HepG2 (cell line): ENCODE results near the gene HMCN1. TPM values are rescaled to one million over a fixed set of nuclear protein-coding genes. Genes with fewer than 3 reads are reported as not detected.

ENCODE experiments used
- ATAC-seq: fragments of 200-7000 bp; cut with Tn5 transposase; 3 replicates; pipeline ENCODE4 v1.9.1; 2020; ENCODE audit warnings: mild to moderate bottlenecking, moderate library complexity
- BruUV-seq: library from RNA; stranded (reverse); fragments of 400-500 nt; replicated peaks from 2 replicates; lab custom pipeline; 2021; lab: Mats Ljungman, UMichigan
- CTCF ChIA-PET: fragments of 300-600 bp; formaldehyde crosslinking; extraction: SDS; loops from one replicate; lab custom pipeline; 2021; ENCODE audit warnings: low total read pairs, inconsistent platforms, low intra/inter-chr PET ratio; lab: Yijun Ruan, JAX
- POLR2A ChIA-PET: fragments of 350-600 bp; sonication (Branson Sonifier 250); formaldehyde crosslinking; loops from one replicate; lab custom pipeline; 2020; ENCODE audit warnings: antibody characterized with exemption, inconsistent platforms; lab: Yijun Ruan, JAX
- DNase-seq: peaks from one replicate; pipeline ENCODE4 v3.0.0-alpha.2; 2015; ENCODE audit warnings: low spot score
- FAIRE-seq: peaks from 3 replicates; lab custom pipeline; 2011; peaks lifted over from hg19 to GRCh38; lab: Jason Lieb, UNC
- H2AFZ ChIP-seq: one replicate; pipeline ENCODE4 v1.6.1; 2011; ENCODE audit warnings: low read length, inconsistent platforms
- H3K27ac ChIP-seq: fragments of 300-600 bp; 3 replicates; pipeline ENCODE4 v1.8.0; 2011; ENCODE audit warnings: mixed run types, mild to moderate bottlenecking, mixed read lengths, low read length, inconsistent platforms; ENCODE audit not compliant: insufficient read depth; ENCODE audit errors: extremely low read length
- H3K27me3 ChIP-seq, 2 experiments: fragments of 200-600 bp in 1 of 2; 2 replicates in 1 of 2; 3 replicates in 1 of 2; pipeline versions ENCODE4 v1.6.0 to v1.8.0; 2011; ENCODE audit warnings: low read length in 2 of 2, mild to moderate bottlenecking in 2 of 2, moderate library complexity in 2 of 2, inconsistent platforms in 1 of 2; ENCODE audit not compliant: insufficient read depth in 2 of 2, control insufficient read depth in 1 of 2
- H3K36me3 ChIP-seq, 2 experiments: fragments of 200-600 bp in 1 of 2; replicated peaks in 1 of 2; 2 replicates in 1 of 2; 3 replicates in 1 of 2; pipeline versions ENCODE4 v1.5.1 to v1.8.0; 2011; ENCODE audit warnings: low read length in 2 of 2, inconsistent platforms in 1 of 2; ENCODE audit not compliant: insufficient read depth in 2 of 2, control insufficient read depth in 1 of 2
- H3K4me1 ChIP-seq: 2 replicates; pipeline ENCODE4 v1.5.1; 2012; ENCODE audit warnings: low read length, inconsistent platforms; ENCODE audit not compliant: insufficient read depth
- H3K4me2 ChIP-seq: 2 replicates; pipeline ENCODE4 v1.6.0; 2011; ENCODE audit warnings: low read depth, low read length, inconsistent platforms
- H3K4me3 ChIP-seq, 3 experiments: fragments of 200-600 bp in 1 of 3; sonication (generic), shearing (Covaris generic) in 1 of 3; replicated peaks in 1 of 3; 2 replicates each; pipeline ENCODE4 v1.5.1; 2011 to 2016; ENCODE audit warnings: low read length in 3 of 3, inconsistent platforms in 2 of 3, low read depth in 2 of 3, mild to moderate bottlenecking in 2 of 3, control low read depth in 1 of 3, mixed read lengths in 1 of 3; ENCODE audit not compliant: insufficient read depth in 1 of 3
- H3K79me2 ChIP-seq: one replicate; pipeline ENCODE4 v1.6.1; 2011; ENCODE audit warnings: low read length, inconsistent platforms; ENCODE audit not compliant: insufficient read depth
- H3K9ac ChIP-seq: 2 replicates; pipeline ENCODE4 v1.6.0; 2011; ENCODE audit warnings: mild to moderate bottlenecking, low read depth, low read length, inconsistent platforms; ENCODE audit not compliant: insufficient read depth
- H3K9me3 ChIP-seq: 2 replicates; pipeline ENCODE4 v1.5.1; 2012; ENCODE audit warnings: mild to moderate bottlenecking, low read length
- H4K20me1 ChIP-seq: 2 replicates; pipeline ENCODE4 v1.6.0; 2011; ENCODE audit warnings: inconsistent platforms, mild to moderate bottlenecking, low read length, moderate library complexity; ENCODE audit not compliant: insufficient read depth
- BORCS8-MEF2B ChIP-seq: sonication (generic); formaldehyde crosslinking; IDR thresholded peaks from 2 replicates; pipeline ENCODE4 v1.8.0; 2022; ENCODE audit warnings: mild to moderate bottlenecking, missing genetic modification reagents
- FOXC1 ChIP-seq: sonication (generic); formaldehyde crosslinking; IDR thresholded peaks from 2 replicates; pipeline ENCODE4 v1.8.0; 2022; ENCODE audit warnings: mild to moderate bottlenecking, missing genetic modification reagents, borderline replicate concordance
- IRX3 ChIP-seq: sonication (generic); formaldehyde crosslinking; IDR thresholded peaks from 2 replicates; pipeline ENCODE4 v1.8.1; 2023; ENCODE audit warnings: mild to moderate bottlenecking, low read depth, missing genetic modification reagents, borderline replicate concordance
- MLXIP ChIP-seq: sonication (generic); formaldehyde crosslinking; IDR thresholded peaks from 2 replicates; pipeline ENCODE4 v1.9.0; 2021; ENCODE audit warnings: missing genetic modification reagents, borderline replicate concordance
- MTERF4 ChIP-seq: sonication (generic); formaldehyde crosslinking; IDR thresholded peaks from 2 replicates; pipeline ENCODE4 v1.8.0; 2023; ENCODE audit warnings: mild to moderate bottlenecking, missing genetic modification reagents
- NR2F2 ChIP-seq: IDR thresholded peaks from 2 replicates; pipeline ENCODE4 v1.6.1; 2012; ENCODE audit warnings: low read depth, inconsistent platforms, borderline replicate concordance
- PTBP1 ChIP-seq: fragments of 200-400 bp; formaldehyde crosslinking; IDR thresholded peaks from 2 replicates; pipeline ENCODE4 v1.6.1; 2018; ENCODE audit warnings: low read length, low read depth; ENCODE audit not compliant: poor library complexity, severe bottlenecking
- RBFOX2 ChIP-seq: fragments of 200-400 bp; formaldehyde crosslinking; IDR thresholded peaks from 2 replicates; pipeline ENCODE4 v1.6.1; 2017; ENCODE audit warnings: low read depth, mild to moderate bottlenecking, low read length
- RCOR2 ChIP-seq: IDR thresholded peaks from 2 replicates; pipeline ENCODE4 v1.6.1; 2016; ENCODE audit warnings: missing biosample characterization, missing genetic modification reagents
- RNF2 ChIP-seq: fragments of 450-650 bp; conservative IDR thresholded peaks from 2 replicates; pipeline ENCODE4 v1.6.1; 2016; ENCODE audit warnings: low read depth
- RNF219 ChIP-seq: sonication (generic); formaldehyde crosslinking; IDR thresholded peaks from 2 replicates; pipeline ENCODE4 v1.5.0; 2020; ENCODE audit warnings: mild to moderate bottlenecking, missing genetic modification reagents
- SNAPC2 ChIP-seq: sonication (generic); formaldehyde crosslinking; IDR thresholded peaks from 2 replicates; pipeline ENCODE4 v1.8.1; 2022; ENCODE audit warnings: mild to moderate bottlenecking, missing genetic modification reagents
- SRF ChIP-seq: IDR thresholded peaks from 2 replicates; pipeline ENCODE4 v1.6.1; 2011; ENCODE audit warnings: mild to moderate bottlenecking, low read depth, low read length, moderate library complexity
- SRSF4 ChIP-seq: fragments of 200-400 bp; formaldehyde crosslinking; IDR thresholded peaks from one replicate; pipeline ENCODE4 v1.6.1; 2018; ENCODE audit warnings: mild to moderate bottlenecking, low read depth, low read length, moderate library complexity; ENCODE audit not compliant: poor library complexity, severe bottlenecking
- ZBTB25 ChIP-seq: IDR thresholded peaks from 2 replicates; pipeline ENCODE4 v1.6.1; 2018; ENCODE audit warnings: missing genetic modification reagents
- ZNF607 ChIP-seq: sonication (generic); formaldehyde crosslinking; IDR thresholded peaks from 2 replicates; pipeline ENCODE4 v1.5.1; 2020; ENCODE audit warnings: missing genetic modification reagents, mild to moderate bottlenecking, borderline replicate concordance
- ZNF615 ChIP-seq: sonication (generic); formaldehyde crosslinking; IDR thresholded peaks from 2 replicates; pipeline ENCODE4 v1.5.0; 2020; ENCODE audit warnings: mild to moderate bottlenecking, missing genetic modification reagents, borderline replicate concordance
- ZNF713 ChIP-seq: sonication (generic); formaldehyde crosslinking; IDR thresholded peaks from 2 replicates; pipeline ENCODE4 v1.4.0; 2020; ENCODE audit warnings: mild to moderate bottlenecking, missing genetic modification reagents
- in situ Hi-C: cut with HindIII; loops from 2 replicates; pipeline ENCODE4 v1.10.0; 2017; ENCODE audit warnings: low pct_unique_long_range_greater_than_20kb; ENCODE audit not compliant: extremely low pct_ligation_motif_present
- intact Hi-C: fragments of 100-400 bp; cut with micrococcal nuclease; formaldehyde crosslinking; loops from one replicate; pipeline ENCODE4 v1.10.0; 2022; ENCODE audit not compliant: unreplicated experiment
- polyA plus RNA-seq, 8 experiments: library from polyadenylated mRNA; depleted of rRNA in 3 of 8; stranded (reverse) in 7 of 8; unstranded in 1 of 8; fragments of >200 nt; fragmentation: Illumina TruSeq in 4 of 8; extraction: Trizol in 4 of 8; gene quantifications; 2 replicates each; pipeline versions ENCODE4 v1.2.1 to v1.2.3, GENCODE V29; 2011 to 2016; ENCODE audit warnings: low read depth in 4 of 8, missing spikeins in 1 of 8, mixed read lengths in 1 of 8; ENCODE audit not compliant: insufficient read depth in 1 of 8
- total RNA-seq, 5 experiments: library from RNA; depleted of rRNA; stranded (reverse); fragments of >200 nt; fragmentation: Illumina TruSeq; extraction: Trizol; gene quantifications; 2 replicates each; pipeline ENCODE4 v1.2.3, GENCODE V29; 2016; ENCODE audit warnings: low read depth in 1 of 5

The HMCN1 gene
- total and polyA plus RNA-seq, 2 of the 13 experiments (the other 11 are each of a cell fraction or from before 2014, with no cell fraction given): 0.03 TPM; not detected in 1

- TF ChIP-seq MTERF4 (CRISPR knock-in tag) (no peak), FOXC1 (CRISPR knock-in tag) (no peak), SNAPC2 (CRISPR knock-in tag) (no peak), ZNF615 (CRISPR knock-in tag) (no peak)
Observed at GRCh38 chr1:186142159-186142558, 408.0 kb downstream of the HMCN1 start (continued).

- POLR2A ChIA-PET: no interaction called here
- Histone ChIP-seq H3K9me3 (no peaks in the 10 kb centered on the region), H3K36me3 (no peaks in the 10 kb centered on the region), H3K9ac (no peak overlapping the region), H3K79me2 (no peaks in the 10 kb centered on the region), H4K20me1 (no peaks in the 10 kb centered on the region), H3K27ac (no peak overlapping the region), H3K4me1 (no peaks in the 10 kb centered on the region), H2AFZ (no peak overlapping the region), H3K4me2 (no peak overlapping the region), H3K4me3 (no peak overlapping the region), H3K27me3 (no peaks in the 10 kb centered on the region)
- in situ Hi-C loops: no loop called here
- FAIRE-seq: no peak
- no peak for ATAC-seq
- BruUV-seq: no TSS peak
- no peak for DNase-seq
- intact Hi-C loops: no loop called here
- CTCF ChIA-PET: no interaction called here
- TF ChIP-seq RCOR2 (CRISPR knock-in tag) (no peak), RNF219 (CRISPR knock-in tag) (no peak), RNF2 (no peak), IRX3 (CRISPR knock-in tag) (no peak), SRF (no peak), ZBTB25 (CRISPR knock-in tag) (no peak), SRSF4 (no peak), ZNF713 (CRISPR knock-in tag) (no peak), NR2F2 (no peak), MLXIP (CRISPR knock-in tag) (no peak), ZNF607 (no peak), PTBP1 (no peak), BORCS8-MEF2B (CRISPR knock-in tag) (no peak), RBFOX2 (no peak)
Observed at GRCh38 chr1:186142916-186143315, 408.7 kb downstream of the HMCN1 start.
